IPS-NIHi11 (cell line): ENCODE measurements around the gene RAB4B.
"Not testable (repeated sequence)": the region's sequence is repeated elsewhere in the genome, so short reads cannot be mapped to it uniquely, and the experiment has no call there.

ENCODE experiments used
- DNase-seq: peaks from one replicate; pipeline ENCODE4 v3.0.0; 2012; ENCODE audit warnings: mixed read lengths, low spot score

RAB4B gene

GRCh38 chr19:40822704-40823553 lies 44.9 kb downstream of the RAB4B start:
- DNase-seq: not testable (repeated sequence)

DNA sequence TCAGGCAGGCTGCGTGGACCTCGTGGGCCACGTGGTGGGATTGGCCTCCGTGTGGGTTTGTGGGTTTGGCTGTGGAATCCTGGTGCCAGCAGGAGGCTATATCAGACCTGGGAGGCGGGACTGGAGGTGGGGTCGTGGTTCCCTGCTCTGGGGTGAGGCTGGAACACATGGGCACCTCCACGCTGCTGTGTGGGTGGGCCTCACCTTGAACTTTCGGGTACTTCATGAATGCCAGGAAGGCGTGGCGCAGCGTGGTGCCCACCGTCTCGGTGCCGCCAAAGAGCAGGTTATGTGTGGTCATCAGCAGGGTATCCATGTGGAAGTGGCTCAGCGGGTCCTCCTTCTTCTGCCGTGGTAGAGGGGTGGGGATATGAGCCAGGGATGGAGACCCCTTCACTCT lies 46.9 kb downstream of the RAB4B start:
- DNase-seq: not testable (repeated sequence)

GRCh38 chr19:40825460-40826095 lies 47.5 kb downstream of the RAB4B start:
- not testable (repeated sequence) for DNase-seq

DNA sequence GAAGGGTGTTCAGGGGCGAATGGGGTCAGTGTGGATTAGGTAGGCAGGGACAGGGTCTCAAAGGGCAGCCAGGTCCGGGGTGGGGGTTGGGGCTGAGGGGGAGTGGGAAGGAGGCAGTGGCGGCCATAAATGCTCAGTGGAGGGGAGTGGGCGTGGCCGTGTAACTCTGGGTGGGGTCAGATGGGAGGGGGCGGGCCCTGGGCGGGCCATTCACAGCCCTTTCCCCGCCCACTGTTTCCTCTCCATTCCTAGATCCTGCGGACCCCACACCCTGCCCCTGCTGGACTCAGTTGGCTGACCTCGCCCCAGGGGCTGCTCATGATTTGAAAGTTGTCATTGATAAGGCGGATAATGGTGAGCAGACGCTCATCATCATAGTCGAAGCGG lies 48.3 kb downstream of the RAB4B start:
- not testable (repeated sequence) for DNase-seq

DNA sequence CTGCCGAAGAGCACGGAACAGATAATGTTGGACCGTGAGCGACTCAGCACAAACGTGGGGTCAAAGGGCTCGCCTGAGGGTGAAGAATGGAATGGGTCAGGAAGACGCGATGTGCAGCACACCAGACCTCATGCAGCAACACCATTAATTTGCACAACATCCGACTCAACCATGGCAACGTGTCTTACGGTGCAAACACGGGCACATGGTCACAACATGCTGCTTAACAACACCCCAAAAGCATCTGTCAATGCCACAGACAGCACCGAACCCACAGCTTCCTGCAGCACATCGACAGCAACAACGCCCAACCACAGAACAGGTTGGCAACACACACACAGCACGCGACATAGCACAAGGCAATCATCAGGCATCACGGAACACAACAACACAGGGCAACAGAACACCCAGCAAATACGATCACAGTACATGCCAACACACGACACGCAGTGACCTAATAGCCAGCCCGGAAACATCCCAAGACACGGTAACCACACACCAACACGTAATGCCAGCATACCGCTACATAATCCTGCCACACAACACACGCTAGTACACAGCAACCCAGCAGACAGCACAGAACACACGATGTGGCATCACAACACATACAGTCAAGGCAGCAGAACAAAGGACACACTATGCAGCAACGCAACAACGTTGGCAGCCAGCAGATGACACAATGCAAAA lies 48.8 kb downstream of the RAB4B start:
- DNase-seq: not testable (repeated sequence)

DNA sequence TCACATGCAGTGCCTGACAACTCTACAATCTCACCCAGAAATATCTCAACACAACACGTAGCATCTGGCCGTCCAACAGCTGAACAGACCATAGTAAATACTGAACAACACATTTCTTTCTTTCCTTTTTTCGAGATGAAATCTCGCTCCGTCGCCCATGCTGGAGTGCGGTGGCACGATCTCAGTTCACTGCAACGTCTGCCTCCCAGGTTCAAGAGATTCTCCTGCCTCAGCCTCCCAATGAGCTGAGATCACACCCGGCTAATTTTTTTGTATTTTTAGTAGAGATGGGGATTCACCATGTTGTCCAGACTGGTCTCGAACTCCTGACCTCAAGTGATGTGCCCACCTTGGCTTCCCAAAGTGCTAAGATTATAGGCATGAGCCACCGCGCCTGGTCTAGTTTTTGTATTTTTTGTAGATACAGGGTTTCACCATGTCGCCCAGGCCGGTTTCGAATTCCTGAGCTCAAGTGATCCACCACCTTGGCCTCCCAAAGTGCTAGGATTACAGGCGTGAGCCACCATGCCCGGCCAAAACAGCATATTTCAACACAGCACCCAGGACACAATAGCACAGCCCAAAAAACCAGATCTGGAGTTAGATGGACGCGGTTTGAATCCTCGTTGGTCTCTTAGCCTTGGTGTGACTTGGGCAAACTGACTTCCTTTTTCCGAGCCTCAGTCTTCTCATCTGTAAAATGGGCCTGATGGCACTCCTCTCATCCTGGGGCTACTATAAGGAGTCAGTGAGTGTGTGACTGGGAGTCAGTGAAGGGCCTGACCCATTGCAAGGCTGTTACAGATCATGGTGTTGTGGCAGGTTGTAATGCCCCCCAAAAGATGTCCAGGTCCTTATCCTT lies 49.6 kb downstream of the RAB4B start:
- DNase-seq: no peak

GRCh38 chr19:40829205-40829604 lies 51.2 kb downstream of the RAB4B start:
- DNase-seq: no peak

DNA sequence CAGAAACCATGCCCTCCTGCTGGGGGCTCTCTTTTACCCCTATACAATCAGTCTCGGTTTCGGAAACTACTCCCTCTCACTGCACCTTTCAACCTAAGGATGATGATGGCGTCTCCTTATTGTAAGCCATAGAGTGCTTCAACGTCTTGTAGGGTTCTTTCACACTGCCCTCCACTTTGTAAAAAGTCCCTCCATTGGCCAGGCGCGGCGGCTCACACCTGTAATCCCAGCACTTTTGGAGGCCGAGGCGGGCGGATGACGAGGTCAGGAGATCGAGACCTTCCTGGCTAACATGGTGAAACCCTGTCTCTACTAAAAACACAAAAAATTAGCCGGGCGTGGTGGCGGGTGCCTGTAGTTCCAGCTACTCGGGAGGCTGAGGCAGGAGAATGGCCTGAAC lies 52.7 kb downstream of the RAB4B start:
- DNase-seq: not testable (repeated sequence)

DNA sequence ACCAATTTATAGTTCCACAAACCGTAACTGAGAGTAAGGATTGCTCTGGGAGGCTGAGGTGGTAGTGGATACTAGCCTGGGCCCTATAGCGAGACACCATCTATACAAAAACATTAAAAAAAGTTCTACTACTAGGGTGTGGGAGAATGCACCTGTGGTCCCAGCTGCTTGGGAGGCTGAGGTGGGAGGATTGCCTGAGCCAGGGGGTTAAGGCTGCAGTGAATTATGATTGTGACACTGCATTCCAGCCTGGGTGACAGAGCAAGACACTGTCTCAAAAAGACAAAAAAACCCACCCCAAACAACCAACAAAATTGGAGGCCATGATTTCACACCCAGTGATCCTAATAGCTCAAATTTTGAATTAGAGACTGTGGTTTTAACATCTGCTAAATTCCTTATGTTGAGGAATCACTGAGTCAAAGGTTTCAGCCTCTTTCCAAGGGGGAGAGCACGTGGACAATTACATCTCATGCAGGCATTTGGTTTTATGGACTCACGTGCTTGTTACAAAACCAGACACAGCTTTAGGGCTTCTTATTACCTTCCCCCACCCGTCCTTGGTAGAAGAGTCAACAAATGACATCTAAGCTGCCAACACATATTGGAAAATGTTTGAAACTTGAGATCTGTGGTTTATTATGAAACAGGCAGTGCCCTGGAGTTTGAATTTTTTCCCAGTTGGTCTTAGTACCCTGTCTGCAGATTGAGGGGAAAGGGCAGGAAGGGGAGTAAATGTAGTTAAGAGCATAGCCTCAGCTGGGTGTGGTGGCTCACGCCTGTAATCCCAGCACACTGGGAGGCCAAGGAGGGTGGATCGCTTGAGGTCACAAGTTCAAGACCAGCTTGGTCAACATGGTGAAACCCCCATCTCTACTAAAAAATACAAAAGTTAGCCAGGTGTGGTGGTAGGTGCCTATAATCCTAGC lies 53.7 kb downstream of the RAB4B start:
- no peak for DNase-seq

DNA sequence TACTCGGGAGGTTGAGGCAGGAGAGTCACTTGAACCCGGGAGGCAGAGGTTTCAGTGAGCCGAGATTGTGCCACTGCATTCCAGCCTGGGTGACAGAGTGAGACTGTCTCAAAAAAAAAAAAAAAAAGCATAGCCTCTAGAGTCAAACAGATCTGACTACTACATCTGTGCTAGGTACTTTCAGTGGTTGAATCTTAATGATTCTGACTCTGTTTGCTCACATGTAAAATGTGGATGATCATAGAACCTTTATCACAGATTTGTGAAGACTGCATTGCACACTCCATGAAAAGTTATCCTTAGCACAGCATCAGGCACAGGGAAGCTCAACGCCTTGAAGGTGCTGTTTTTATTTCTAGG lies 54.4 kb downstream of the RAB4B start:
- DNase-seq: not testable (repeated sequence)

GRCh38 chr19:40833728-40834533 lies 55.9 kb downstream of the RAB4B start:
- DNase-seq: not testable (repeated sequence)

DNA sequence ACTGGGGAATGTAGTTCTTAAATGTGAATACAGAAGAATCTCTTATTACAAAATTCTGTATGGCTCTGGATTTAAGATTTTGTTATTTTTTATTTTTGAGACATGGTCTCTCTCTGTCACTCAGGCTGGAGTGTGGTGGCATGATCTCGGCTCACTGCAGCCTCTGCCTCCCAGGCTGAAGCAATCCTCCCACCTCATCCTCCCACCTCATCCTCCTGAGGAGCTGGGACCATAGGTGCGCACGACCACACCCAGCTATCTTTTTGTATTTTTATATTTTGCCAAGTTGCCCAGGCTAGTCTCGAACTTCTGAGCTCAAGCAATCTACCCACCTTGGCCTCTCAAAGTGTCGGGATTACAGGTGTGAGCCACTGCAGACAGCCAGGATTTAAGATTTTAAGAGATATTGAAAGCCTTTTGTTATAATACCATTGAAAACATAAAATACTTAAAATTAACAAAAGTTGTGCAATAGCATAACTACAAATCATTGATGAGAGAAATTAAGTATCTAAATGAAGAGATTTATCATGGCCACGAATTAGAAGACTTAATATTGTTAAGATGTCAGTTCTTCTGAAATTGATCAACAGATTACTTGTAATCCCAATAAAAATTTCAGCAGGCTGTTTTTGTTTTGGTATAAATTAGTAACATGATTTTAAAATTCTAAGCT lies 58.8 kb downstream of the RAB4B start:
- DNase-seq: no peak

- not testable (repeated sequence) for DNase-seq
Measured at GRCh38 chr19:40838477-40838876, 60.4 kb downstream of the RAB4B start.

- not testable (repeated sequence) for DNase-seq
Measured at GRCh38 chr19:40842012-40842411, 64.0 kb downstream of the RAB4B start.

DNA sequence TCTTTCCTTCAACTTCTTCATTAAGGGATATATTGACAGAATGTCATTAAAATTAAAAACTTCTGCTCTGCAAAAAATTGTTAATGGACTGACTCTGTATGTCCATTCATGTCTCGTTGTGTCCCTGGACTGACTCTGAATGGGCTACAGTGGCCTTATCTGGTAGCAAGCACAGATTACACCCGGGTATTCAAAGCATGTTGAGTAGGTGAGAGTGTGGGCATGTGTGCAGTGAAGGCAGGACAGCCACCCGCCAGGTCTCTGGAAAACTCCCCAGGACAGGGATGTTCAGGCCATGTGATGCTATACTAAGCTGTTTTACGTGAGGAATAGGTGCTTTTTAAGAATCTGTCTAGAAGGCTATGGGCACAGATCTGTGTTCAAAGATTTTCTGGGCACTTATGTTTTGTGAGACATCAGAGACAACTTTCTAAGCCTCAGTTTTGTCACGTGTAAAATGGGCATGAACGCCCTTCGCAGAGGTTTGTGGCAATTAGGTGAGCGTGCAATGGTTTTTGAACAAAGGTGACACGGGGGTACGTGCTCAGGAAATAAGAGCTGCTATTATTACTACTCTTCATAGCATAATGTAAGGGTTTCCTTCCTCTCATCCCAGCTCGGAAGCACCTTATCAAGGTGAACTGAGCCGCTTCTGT lies 65.1 kb downstream of the RAB4B start:
- DNase-seq: not testable (repeated sequence)

- peak; percentile 32 for DNase-seq
Measured at GRCh38 chr19:40843653-40844052, 65.6 kb downstream of the RAB4B start.
